Measurements from ENCODE around the gene C1RL.

- TF ChIP-seq, protein P1, sequence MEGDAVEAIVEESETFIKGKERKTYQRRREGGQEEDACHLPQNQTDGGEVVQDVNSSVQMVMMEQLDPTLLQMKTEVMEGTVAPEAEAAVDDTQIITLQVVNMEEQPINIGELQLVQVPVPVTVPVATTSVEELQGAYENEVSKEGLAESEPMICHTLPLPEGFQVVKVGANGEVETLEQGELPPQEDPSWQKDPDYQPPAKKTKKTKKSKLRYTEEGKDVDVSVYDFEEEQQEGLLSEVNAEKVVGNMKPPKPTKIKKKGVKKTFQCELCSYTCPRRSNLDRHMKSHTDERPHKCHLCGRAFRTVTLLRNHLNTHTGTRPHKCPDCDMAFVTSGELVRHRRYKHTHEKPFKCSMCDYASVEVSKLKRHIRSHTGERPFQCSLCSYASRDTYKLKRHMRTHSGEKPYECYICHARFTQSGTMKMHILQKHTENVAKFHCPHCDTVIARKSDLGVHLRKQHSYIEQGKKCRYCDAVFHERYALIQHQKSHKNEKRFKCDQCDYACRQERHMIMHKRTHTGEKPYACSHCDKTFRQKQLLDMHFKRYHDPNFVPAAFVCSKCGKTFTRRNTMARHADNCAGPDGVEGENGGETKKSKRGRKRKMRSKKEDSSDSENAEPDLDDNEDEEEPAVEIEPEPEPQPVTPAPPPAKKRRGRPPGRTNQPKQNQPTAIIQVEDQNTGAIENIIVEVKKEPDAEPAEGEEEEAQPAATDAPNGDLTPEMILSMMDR (IDR thresholded peaks at IDR 0.05): no peak
- TF ChIP-seq POLR2AphosphoS5 (IDR thresholded peaks at IDR 0.05) (no peak), POLR2A (IDR thresholded peaks at IDR 0.05; ENCODE audit: low read depth) (no peak)
Observed at GRCh38 chr12:7136676-7137075, 27.7 kb upstream of the C1RL start.

Data from esophagus muscularis mucosa (tissue), 3 donors.